Glutamatergic neuron (in vitro differentiated cells): ENCODE results near the gene PEDS1. TPM values are rescaled to one million over a fixed set of nuclear protein-coding genes. Genes with fewer than 3 reads are reported as not detected.

Source experiments
- DNase-seq: peaks from one replicate; pipeline ENCODE4 v3.0.0; 2022
- H3K27ac Mint-ChIP-seq: one replicate; pipeline ENCODE4 v1.8.0; 2020; ENCODE audit warnings: mild to moderate bottlenecking, mixed read lengths, inconsistent platforms; ENCODE audit not compliant: unreplicated experiment
- H3K27me3 Mint-ChIP-seq: one replicate; pipeline ENCODE4 v1.8.0; 2020; ENCODE audit warnings: mild to moderate bottlenecking, moderate library complexity, mixed read lengths, inconsistent platforms; ENCODE audit not compliant: unreplicated experiment
- H3K36me3 Mint-ChIP-seq: one replicate; pipeline ENCODE4 v1.8.0; 2020; ENCODE audit warnings: mild to moderate bottlenecking, mixed read lengths, inconsistent platforms; ENCODE audit not compliant: unreplicated experiment
- H3K4me1 Mint-ChIP-seq: one replicate; pipeline ENCODE4 v1.8.0; 2020; ENCODE audit warnings: mild to moderate bottlenecking, low read depth, mixed read lengths, inconsistent platforms; ENCODE audit not compliant: unreplicated experiment
- H3K4me3 Mint-ChIP-seq: one replicate; pipeline ENCODE4 v1.8.0; 2020; ENCODE audit warnings: mild to moderate bottlenecking, mixed read lengths, inconsistent platforms; ENCODE audit not compliant: unreplicated experiment
- H3K9me3 Mint-ChIP-seq: one replicate; pipeline ENCODE4 v1.8.0; 2020; ENCODE audit warnings: mild to moderate bottlenecking, moderate library complexity, mixed read lengths, inconsistent platforms; ENCODE audit not compliant: unreplicated experiment
- total RNA-seq: library from RNA; stranded (reverse); fragmentation: NEBNext Ultra II Directional; extraction: Animal tissue kit (Norgen Biotek cat#: 25700); gene quantifications from one replicate; pipeline ENCODE4 v1.2.1, GENCODE V29; 2021; ENCODE audit not compliant: unreplicated experiment
- TF ChIP-seq, protein P1 (sequence below): fragments of 200-600 bp; sonication (generic); IDR thresholded peaks from one replicate; pipeline ENCODE4 v1.5.0; 2021; ENCODE audit not compliant: partially characterized antibody, unreplicated experiment

Gene PEDS1
- total RNA-seq, 1 donor from 2014 or later = 29.3 TPM

DNA sequence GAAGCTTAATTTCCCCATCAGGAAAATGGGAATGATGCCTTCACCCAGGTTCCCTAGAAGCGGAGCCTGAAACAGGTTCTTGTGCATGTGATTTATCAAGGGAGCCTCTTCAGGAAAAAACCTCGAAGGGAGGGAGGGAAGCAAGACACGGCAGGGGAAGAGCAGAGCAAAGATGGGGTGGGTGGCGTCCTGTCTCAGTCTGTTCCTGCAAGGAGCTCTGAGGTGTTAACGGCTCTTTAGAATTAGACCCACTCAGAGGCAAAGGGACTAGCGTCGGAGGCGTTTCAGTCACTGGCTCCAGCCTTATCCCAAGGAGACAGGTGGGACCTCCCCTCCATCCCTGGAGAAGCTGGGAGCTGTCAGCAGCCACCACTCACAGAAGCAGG, 25.0 kb downstream of the PEDS1 start:
- peaks cover 11% of the 10 kb centered on the region for H3K36me3 Mint-ChIP-seq
- TF ChIP-seq, protein P1, sequence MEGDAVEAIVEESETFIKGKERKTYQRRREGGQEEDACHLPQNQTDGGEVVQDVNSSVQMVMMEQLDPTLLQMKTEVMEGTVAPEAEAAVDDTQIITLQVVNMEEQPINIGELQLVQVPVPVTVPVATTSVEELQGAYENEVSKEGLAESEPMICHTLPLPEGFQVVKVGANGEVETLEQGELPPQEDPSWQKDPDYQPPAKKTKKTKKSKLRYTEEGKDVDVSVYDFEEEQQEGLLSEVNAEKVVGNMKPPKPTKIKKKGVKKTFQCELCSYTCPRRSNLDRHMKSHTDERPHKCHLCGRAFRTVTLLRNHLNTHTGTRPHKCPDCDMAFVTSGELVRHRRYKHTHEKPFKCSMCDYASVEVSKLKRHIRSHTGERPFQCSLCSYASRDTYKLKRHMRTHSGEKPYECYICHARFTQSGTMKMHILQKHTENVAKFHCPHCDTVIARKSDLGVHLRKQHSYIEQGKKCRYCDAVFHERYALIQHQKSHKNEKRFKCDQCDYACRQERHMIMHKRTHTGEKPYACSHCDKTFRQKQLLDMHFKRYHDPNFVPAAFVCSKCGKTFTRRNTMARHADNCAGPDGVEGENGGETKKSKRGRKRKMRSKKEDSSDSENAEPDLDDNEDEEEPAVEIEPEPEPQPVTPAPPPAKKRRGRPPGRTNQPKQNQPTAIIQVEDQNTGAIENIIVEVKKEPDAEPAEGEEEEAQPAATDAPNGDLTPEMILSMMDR = no peak
- H3K27ac Mint-ChIP-seq = no peak overlapping the region
- no peak overlapping the region for H3K4me3 Mint-ChIP-seq
- peaks cover 6% of the 10 kb centered on the region for H3K27me3 Mint-ChIP-seq
- DNase-seq = no peak
- H3K4me1 Mint-ChIP-seq = peaks cover 3% of the 10 kb centered on the region
- H3K9me3 Mint-ChIP-seq = peaks cover 6% of the 10 kb centered on the region

DNA sequence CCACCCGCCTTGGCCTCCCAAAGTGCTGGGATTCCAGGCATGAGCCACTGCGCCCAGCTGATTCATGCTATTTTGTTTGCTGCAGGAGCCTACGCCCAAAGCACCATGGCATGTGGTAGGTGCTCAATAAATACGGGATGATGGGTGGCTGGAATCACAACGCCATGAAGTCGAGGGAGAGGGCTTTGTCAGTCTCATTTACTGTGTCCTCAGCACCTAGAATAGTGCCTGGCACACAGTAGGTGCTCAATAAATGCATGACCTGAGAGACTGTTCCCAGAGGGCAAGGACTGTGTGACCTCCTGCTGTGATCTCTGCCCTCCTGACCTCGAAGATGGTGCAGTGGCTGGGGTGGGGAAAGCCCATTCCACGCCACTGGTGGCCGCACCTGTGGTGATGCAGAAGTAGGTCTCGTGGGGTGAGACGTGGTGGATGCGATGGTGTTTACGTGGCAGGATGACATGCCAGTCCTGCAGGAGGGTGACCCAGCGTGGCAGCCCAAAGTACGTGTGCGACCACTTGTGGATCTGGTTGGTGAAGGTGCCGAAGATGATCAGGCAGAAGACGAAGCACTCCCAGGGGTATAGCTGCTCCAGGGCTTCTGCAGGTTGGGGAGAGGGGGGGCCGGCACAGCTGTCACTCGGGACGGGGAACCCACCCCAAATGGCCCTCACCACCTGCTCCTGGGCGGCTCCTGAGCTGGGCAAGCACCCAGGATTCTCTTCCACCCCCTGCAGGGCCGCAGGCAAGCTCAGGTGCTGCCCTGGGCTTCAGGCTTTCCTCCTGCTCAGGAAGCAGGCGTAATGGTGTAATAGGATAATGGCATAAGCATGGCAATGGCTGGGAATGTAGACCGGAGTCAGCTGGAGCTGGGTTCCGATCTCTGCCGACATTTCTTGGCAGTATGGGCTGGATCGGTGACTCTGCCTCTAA, 25.7 kb downstream of the PEDS1 start:
- Mint-ChIP-seq H3K4me1 (peaks cover 3% of the 10 kb centered on the region), H3K27me3 (peaks cover 6% of the 10 kb centered on the region), H3K9me3 (peaks cover 5% of the 10 kb centered on the region), H3K36me3 (peaks cover 13% of the 10 kb centered on the region), H3K27ac (no peak overlapping the region), H3K4me3 (no peak overlapping the region)
- TF ChIP-seq, protein P1 = no peak
- DNase-seq = no peak

DNA sequence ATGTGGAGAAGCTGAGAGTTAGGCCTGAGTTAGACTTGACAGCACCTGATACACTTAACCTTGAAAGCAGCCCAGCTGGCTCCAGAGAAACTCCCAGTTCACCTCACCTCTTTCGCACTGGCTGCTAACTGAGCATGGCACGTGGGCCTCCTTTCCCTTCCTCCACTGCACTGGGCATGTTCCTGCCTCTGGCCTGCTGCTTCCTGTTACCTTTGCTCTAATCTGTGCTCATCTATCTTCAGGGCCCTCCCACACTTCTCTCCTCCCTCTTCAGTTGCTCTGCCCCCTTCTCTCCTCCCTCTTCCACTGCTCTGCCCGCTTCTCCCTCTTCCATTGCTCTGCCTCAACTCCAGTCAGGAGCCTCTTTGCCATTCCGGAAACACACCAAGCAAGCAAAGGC, 26.9 kb downstream of the PEDS1 start:
- H3K27ac Mint-ChIP-seq = no peak overlapping the region
- no peak overlapping the region for H3K4me3 Mint-ChIP-seq
- H3K36me3 Mint-ChIP-seq = peaks cover 13% of the 10 kb centered on the region
- DNase-seq = no peak
- peaks cover 3% of the 10 kb centered on the region for H3K4me1 Mint-ChIP-seq
- peaks cover 6% of the 10 kb centered on the region for H3K27me3 Mint-ChIP-seq
- TF ChIP-seq, protein P1 = no peak
- peaks cover 7% of the 10 kb centered on the region for H3K9me3 Mint-ChIP-seq

DNA sequence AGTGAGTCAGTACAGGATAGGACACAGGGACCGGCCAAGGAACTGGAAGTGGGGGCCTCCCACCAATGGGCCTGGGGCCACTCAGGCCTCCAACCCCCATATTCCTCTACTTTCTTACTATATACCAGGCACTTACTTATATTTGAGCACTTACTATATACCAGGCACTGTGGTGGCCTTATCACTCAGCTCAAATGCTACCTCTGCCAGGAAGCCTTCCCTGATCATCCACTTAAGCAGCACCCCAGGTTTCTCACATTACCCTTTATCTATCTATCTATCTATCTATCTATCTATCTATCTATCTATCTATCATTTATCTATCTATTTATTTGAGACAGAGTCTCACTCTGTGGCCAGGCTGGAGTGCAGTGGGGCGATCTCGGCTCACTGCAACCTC, 28.2 kb downstream of the PEDS1 start:
- Mint-ChIP-seq H3K27ac (no peak overlapping the region), H3K4me3 (no peak overlapping the region), H3K36me3 (peaks cover 7% of the 10 kb centered on the region), H3K9me3 (peaks cover 7% of the 10 kb centered on the region), H3K27me3 (peaks cover 6% of the 10 kb centered on the region), H3K4me1 (peaks cover 3% of the 10 kb centered on the region)
- TF ChIP-seq, protein P1 = no peak
- no peak for DNase-seq

DNA sequence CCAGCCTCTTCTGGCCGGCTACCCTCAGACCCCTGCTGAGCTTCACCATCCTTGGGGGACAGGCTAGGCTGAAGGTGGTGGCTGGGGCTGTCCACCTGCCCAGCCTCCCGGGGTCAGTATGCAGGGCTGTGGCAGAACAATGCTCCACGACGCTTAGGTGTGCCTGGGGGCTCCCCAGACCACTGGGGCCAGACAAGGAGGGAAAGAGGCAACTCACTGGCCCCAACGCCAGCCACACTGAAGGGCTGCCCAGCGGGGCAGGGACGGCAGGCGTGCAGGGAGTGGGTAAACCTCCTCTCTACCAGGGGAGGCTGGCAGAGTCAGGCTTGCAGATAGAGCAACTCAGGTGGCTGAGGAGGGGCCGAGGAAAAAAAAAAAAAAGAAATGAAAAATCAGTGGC, 29.0 kb downstream of the PEDS1 start:
- Mint-ChIP-seq H3K4me3 (no peak overlapping the region), H3K36me3 (peaks cover 4% of the 10 kb centered on the region)
- TF ChIP-seq, protein P1 = no peak

More for the DNA sequence above, 29.0 kb downstream of the PEDS1 start:
- H3K4me1 Mint-ChIP-seq = no peaks in the 10 kb centered on the region
- H3K9me3 Mint-ChIP-seq = peaks cover 7% of the 10 kb centered on the region
- H3K27ac Mint-ChIP-seq = no peak overlapping the region
- peaks cover 3% of the 10 kb centered on the region for H3K27me3 Mint-ChIP-seq
- DNase-seq = no peak
